Subcutaneous abdominal adipose tissue (tissue), 5 donors: ENCODE data around the gene DENND1A.

Experiments
- H3K27ac ChIP-seq: one replicate; pipeline ENCODE4 v1.7.0; 2013; ENCODE audit warnings: low read depth, mild to moderate bottlenecking, inconsistent platforms, low read length, moderate library complexity
- H3K27me3 ChIP-seq, 5 donors: one replicate each; pipeline ENCODE4 v1.7.0; 2013; ENCODE audit warnings: low read length in 5 of 5, inconsistent platforms in 1 of 5; ENCODE audit not compliant: control insufficient read depth in 5 of 5, insufficient read depth in 4 of 5
- H3K36me3 ChIP-seq, 5 donors: one replicate each; pipeline ENCODE4 v1.7.0; 2013; ENCODE audit warnings: low read length in 5 of 5; ENCODE audit not compliant: control insufficient read depth in 5 of 5, insufficient read depth in 5 of 5
- H3K4me1 ChIP-seq, 5 donors: one replicate each; pipeline ENCODE4 v1.7.0; 2013; ENCODE audit warnings: low read length in 5 of 5, mild to moderate bottlenecking in 3 of 5, moderate library complexity in 1 of 5; ENCODE audit not compliant: control insufficient read depth in 5 of 5, insufficient read depth in 5 of 5
- H3K4me3 ChIP-seq, 5 donors: one replicate each; pipeline ENCODE4 v1.7.0; 2013; ENCODE audit warnings: low read length in 5 of 5, low read depth in 1 of 5
- H3K9ac ChIP-seq, 5 donors: one replicate each; pipeline ENCODE4 v1.7.0; 2013; ENCODE audit warnings: low read length in 5 of 5, mild to moderate bottlenecking in 4 of 5, moderate library complexity in 3 of 5
- H3K9me3 ChIP-seq, 5 donors: one replicate each; pipeline ENCODE4 v1.7.0; 2013; ENCODE audit warnings: low read length in 5 of 5; ENCODE audit not compliant: control insufficient read depth in 5 of 5
- donor health status: healthy.
- donor health status: healthy.
- donor health status: healthy.
- donor health status: healthy.
- donor health status: healthy.

DENND1A gene

GRCh38 chr9:123834218-123834888 is 95.6 kb downstream of the DENND1A start:
- H3K27ac ChIP-seq: no peak overlapping the region
- H3K9me3 ChIP-seq: peaks cover 0 to 13% (median 0%) of the 10 kb centered on the region in 5 donors
- H3K27me3 ChIP-seq: no peaks in the 10 kb centered on the region
- peaks cover 0 to 5% (median 0%) of the 10 kb centered on the region in 5 donors for H3K36me3 ChIP-seq
- H3K4me3 ChIP-seq: peak overlapping the region in 2 of 5 donors; percentile 1 to 41
- H3K9ac ChIP-seq: peak overlapping the region in 2 of 5 donors; percentile 15 to 30
- peaks cover 0 to 8% (median 7%) of the 10 kb centered on the region in 5 donors for H3K4me1 ChIP-seq

- Histone ChIP-seq H3K9ac (no peak overlapping the region), H3K36me3 (peaks cover 0 to 9% (median 0%) of the 10 kb centered on the region in 5 donors), H3K4me3 (no peak overlapping the region), H3K27me3 (no peaks in the 10 kb centered on the region), H3K27ac (no peak overlapping the region), H3K9me3 (peaks cover 6 to 21% (median 10%) of the 10 kb centered on the region in 5 donors), H3K4me1 (peaks cover 0 to 8% (median 7%) of the 10 kb centered on the region in 5 donors)
Measured at GRCh38 chr9:123832858-123833650, 96.9 kb downstream of the DENND1A start.

- H3K4me1 ChIP-seq: peaks cover 0 to 8% (median 7%) of the 10 kb centered on the region in 5 donors
- H3K4me3 ChIP-seq: no peak overlapping the region
- H3K27ac ChIP-seq: no peak overlapping the region
- H3K36me3 ChIP-seq: peaks cover 0 to 9% (median 0%) of the 10 kb centered on the region in 5 donors
- no peaks in the 10 kb centered on the region for H3K27me3 ChIP-seq
- no peak overlapping the region for H3K9ac ChIP-seq
- H3K9me3 ChIP-seq: peaks cover 10 to 29% (median 11%) of the 10 kb centered on the region in 5 donors
Measured at GRCh38 chr9:123832176-123832575, 97.8 kb downstream of the DENND1A start.

- H3K4me1 ChIP-seq: peaks cover 0 to 3% (median 0%) of the 10 kb centered on the region in 5 donors
- H3K27ac ChIP-seq: no peak overlapping the region
- peaks cover 10 to 29% (median 11%) of the 10 kb centered on the region in 5 donors for H3K9me3 ChIP-seq
- H3K36me3 ChIP-seq: peaks cover 0 to 9% (median 0%) of the 10 kb centered on the region in 5 donors
- H3K4me3 ChIP-seq: no peak overlapping the region
- H3K9ac ChIP-seq: no peak overlapping the region
- no peaks in the 10 kb centered on the region for H3K27me3 ChIP-seq
Measured at GRCh38 chr9:123828449-123828848, 101.5 kb downstream of the DENND1A start.

- H3K36me3 ChIP-seq: peaks cover 0 to 9% (median 0%) of the 10 kb centered on the region in 5 donors
- H3K27me3 ChIP-seq: no peaks in the 10 kb centered on the region
- H3K9me3 ChIP-seq: peaks cover 10 to 21% (median 11%) of the 10 kb centered on the region in 5 donors
- H3K9ac ChIP-seq: no peak overlapping the region
- no peak overlapping the region for H3K27ac ChIP-seq
- H3K4me1 ChIP-seq: no peaks in the 10 kb centered on the region
- H3K4me3 ChIP-seq: no peak overlapping the region
Measured at GRCh38 chr9:123825342-123826060, 104.4 kb downstream of the DENND1A start.

GRCh38 chr9:123823194-123823947 is 106.6 kb downstream of the DENND1A start:
- Histone ChIP-seq H3K9me3 (peaks cover 3 to 10% (median 5%) of the 10 kb centered on the region in 5 donors), H3K4me3 (no peak overlapping the region), H3K36me3 (no peaks in the 10 kb centered on the region), H3K4me1 (no peaks in the 10 kb centered on the region), H3K27ac (no peak overlapping the region), H3K27me3 (no peaks in the 10 kb centered on the region), H3K9ac (no peak overlapping the region)

GRCh38 chr9:123821619-123822018 is 108.3 kb downstream of the DENND1A start:
- H3K9me3 ChIP-seq: no peaks in the 10 kb centered on the region
- no peak overlapping the region for H3K9ac ChIP-seq
- no peak overlapping the region for H3K27ac ChIP-seq
- H3K27me3 ChIP-seq: no peaks in the 10 kb centered on the region
- H3K4me3 ChIP-seq: no peak overlapping the region
- no peaks in the 10 kb centered on the region for H3K36me3 ChIP-seq
- peaks cover 0 to 6% (median 0%) of the 10 kb centered on the region in 5 donors for H3K4me1 ChIP-seq

GRCh38 chr9:123820139-123820538 is 109.8 kb downstream of the DENND1A start:
- no peak overlapping the region for H3K4me3 ChIP-seq
- H3K4me1 ChIP-seq: peaks cover 0 to 13% (median 0%) of the 10 kb centered on the region in 5 donors
- H3K27ac ChIP-seq: no peak overlapping the region
- no peaks in the 10 kb centered on the region for H3K27me3 ChIP-seq
- H3K9me3 ChIP-seq: no peaks in the 10 kb centered on the region
- H3K9ac ChIP-seq: no peak overlapping the region
- no peaks in the 10 kb centered on the region for H3K36me3 ChIP-seq

GRCh38 chr9:123816817-123817472 is 113.0 kb downstream of the DENND1A start:
- Histone ChIP-seq H3K27me3 (no peaks in the 10 kb centered on the region), H3K36me3 (no peaks in the 10 kb centered on the region), H3K9ac (no peak overlapping the region), H3K9me3 (no peaks in the 10 kb centered on the region), H3K27ac (no peak overlapping the region), H3K4me3 (no peak overlapping the region), H3K4me1 (peaks cover 0 to 15% (median 0%) of the 10 kb centered on the region in 5 donors)
